OCI-LY7 (cell line): ENCODE data around the gene EPB41L1. TPM values are rescaled to one million over a fixed set of nuclear protein-coding genes. Genes with fewer than 3 reads are reported as not detected.

Source experiments
- BruUV-seq: library from RNA; stranded (reverse); fragments of 400-500 nt; replicated peaks from 2 replicates; lab custom pipeline; 2021; lab: Mats Ljungman, UMichigan
- CTCF ChIA-PET: fragments of 300-600 bp; sonication (Branson Sonifier 250); formaldehyde crosslinking; loops from one replicate; lab custom pipeline; 2022; ENCODE audit warnings: antibody characterized with exemption; ENCODE audit not compliant: unreplicated experiment; lab: Charles Lee
- POLR2A ChIA-PET: fragments of 300-600 bp; sonication (Branson Sonifier 250); formaldehyde crosslinking; loops from one replicate; lab custom pipeline; 2022; ENCODE audit warnings: antibody characterized with exemption; lab: Charles Lee
- DNase-seq: peaks from one replicate; pipeline ENCODE4 v3.0.0-alpha.2; 2015; ENCODE audit warnings: low spot score
- H2AFZ ChIP-seq: fragments of 200-600 bp; sonication (generic), shearing (Covaris generic); 2 replicates; pipeline ENCODE4 v1.6.1; 2014; ENCODE audit warnings: mild to moderate bottlenecking, antibody characterized with exemption, low read length, moderate library complexity
- H3K27ac ChIP-seq: fragments of 200-600 bp; sonication (generic); 2 replicates; pipeline ENCODE4 v1.5.1; 2014; ENCODE audit warnings: mixed run types, low read depth, mild to moderate bottlenecking, moderate library complexity, low read length, inconsistent platforms; ENCODE audit not compliant: poor library complexity, severe bottlenecking
- H3K36me3 ChIP-seq: fragments of 200-600 bp; sonication (generic); 2 replicates; pipeline ENCODE4 v1.6.1; 2014; ENCODE audit warnings: mild to moderate bottlenecking, antibody characterized with exemption, low read length, moderate library complexity, mixed read lengths; ENCODE audit not compliant: insufficient read depth
- H3K4me1 ChIP-seq: fragments of 200-600 bp; sonication (generic); 2 replicates; pipeline ENCODE4 v1.5.1; 2014; ENCODE audit warnings: mild to moderate bottlenecking, low read length; ENCODE audit not compliant: insufficient read depth, poor library complexity, severe bottlenecking
- H3K4me2 ChIP-seq: fragments of 200-600 bp; sonication (generic); 2 replicates; pipeline ENCODE4 v1.6.1; 2014; ENCODE audit warnings: mild to moderate bottlenecking, low read length
- H3K4me3 ChIP-seq: fragments of 200-600 bp; sonication (generic); 2 replicates; pipeline ENCODE4 v1.5.1; 2014; ENCODE audit warnings: mild to moderate bottlenecking, low read depth, low read length; ENCODE audit not compliant: poor library complexity, severe bottlenecking
- H3K79me2 ChIP-seq: fragments of 200-600 bp; sonication (generic); 2 replicates; pipeline ENCODE4 v1.6.1; 2016; ENCODE audit warnings: low read depth, mild to moderate bottlenecking, low read length, moderate library complexity, mixed read lengths; ENCODE audit not compliant: insufficient read depth
- H3K9me2 ChIP-seq: fragments of 200-600 bp; sonication (generic); 2 replicates; pipeline ENCODE4 v1.6.1; 2016; ENCODE audit warnings: mild to moderate bottlenecking, low read length, mixed read lengths; ENCODE audit not compliant: insufficient read depth
- H3K9me3 ChIP-seq: fragments of 200-600 bp; sonication (generic); 2 replicates; pipeline ENCODE4 v1.6.1; 2014; ENCODE audit warnings: mild to moderate bottlenecking, mixed run types, low read length, mixed read lengths
- H4K20me1 ChIP-seq: fragments of 200-600 bp; sonication (generic); 2 replicates; pipeline ENCODE4 v1.6.1; 2014; ENCODE audit warnings: mild to moderate bottlenecking, antibody characterized with exemption, low read length, moderate library complexity, mixed read lengths; ENCODE audit not compliant: insufficient read depth
- CTCF ChIP-seq: fragments of 200-600 bp; sonication (generic); conservative IDR thresholded peaks from 2 replicates; pipeline ENCODE4 v1.5.1; 2014; ENCODE audit warnings: mild to moderate bottlenecking, antibody characterized with exemption, low read length, moderate library complexity, mixed read lengths
- EZH2phosphoT487 ChIP-seq: fragments of 200-600 bp; sonication (generic); IDR thresholded peaks from 2 replicates; pipeline ENCODE4 v1.6.1; 2018; ENCODE audit warnings: low read depth, borderline replicate concordance, mild to moderate bottlenecking, mixed run types, antibody characterized with exemption, low read length, moderate library complexity, mixed read lengths
- intact Hi-C: fragments of 100-400 bp; cut with micrococcal nuclease; formaldehyde crosslinking; loops from one replicate; pipeline ENCODE4 v1.10.0; 2022; ENCODE audit not compliant: unreplicated experiment
- total RNA-seq, 2 experiments: library from RNA; depleted of rRNA in 1 of 2; stranded (reverse); fragments of >200 nt in 1 of 2; shearing (Covaris generic) in 1 of 2; gene quantifications; 2 replicates each; pipeline ENCODE4 v1.2.3, GENCODE V29; 2014 to 2022

Gene EPB41L1
- total RNA-seq, 2 experiments from 2014 or later = 0.54 to 1.6 TPM

GRCh38 chr20:36237477-36237876, 82.9 kb downstream of the EPB41L1 start:
- TF ChIP-seq CTCF = no peak
- TF ChIP-seq EZH2phosphoT487 = no peak
- Histone ChIP-seq H3K4me2 (peak overlapping the region; percentile 93), H3K9me2 (no peaks in the 10 kb centered on the region), H3K9me3 (no peaks in the 10 kb centered on the region), H3K79me2 (peaks cover 42% of the 10 kb centered on the region), H3K4me3 (peak overlapping the region; percentile 85), H4K20me1 (no peaks in the 10 kb centered on the region), H3K4me1 (peaks cover 16% of the 10 kb centered on the region), H2AFZ (no peak overlapping the region), H3K27ac (no peak overlapping the region), H3K36me3 (peaks cover 44% of the 10 kb centered on the region)
- intact Hi-C loops = no loop called here
- BruUV-seq = no TSS peak
- ChIA-PET CTCF (no interaction called here), POLR2A (no interaction called here)
- DNase-seq = no peak

GRCh38 chr20:36238153-36238552, 83.6 kb downstream of the EPB41L1 start:
- Histone ChIP-seq H4K20me1 (no peaks in the 10 kb centered on the region), H3K36me3 (peaks cover 51% of the 10 kb centered on the region), H3K4me3 (no peak overlapping the region), H3K4me2 (peak overlapping the region; percentile 9; the same call in 1 of the 2 replicates), H2AFZ (no peak overlapping the region), H3K4me1 (peaks cover 16% of the 10 kb centered on the region), H3K79me2 (peaks cover 47% of the 10 kb centered on the region), H3K9me2 (no peaks in the 10 kb centered on the region), H3K9me3 (no peaks in the 10 kb centered on the region), H3K27ac (no peak overlapping the region)
- DNase-seq = no peak
- no TSS peak for BruUV-seq
- CTCF ChIA-PET = no interaction called here
- TF ChIP-seq EZH2phosphoT487 = no peak
- no peak for TF ChIP-seq CTCF
- intact Hi-C loops = no loop called here
- POLR2A ChIA-PET = no interaction called here

- Histone ChIP-seq H3K4me3 (no peak overlapping the region), H3K27ac (no peak overlapping the region), H3K36me3 (peaks cover 57% of the 10 kb centered on the region), H3K9me2 (no peaks in the 10 kb centered on the region), H3K79me2 (peaks cover 50% of the 10 kb centered on the region), H4K20me1 (no peaks in the 10 kb centered on the region), H2AFZ (no peak overlapping the region), H3K9me3 (no peaks in the 10 kb centered on the region), H3K4me1 (peaks cover 16% of the 10 kb centered on the region), H3K4me2 (no peak overlapping the region)
- TF ChIP-seq EZH2phosphoT487 = no peak
- TF ChIP-seq CTCF = no peak
- BruUV-seq = no TSS peak
- DNase-seq = no peak
- intact Hi-C loops = no loop called here
- POLR2A ChIA-PET = no interaction called here
- CTCF ChIA-PET = no interaction called here
These were observed 84.2 kb downstream of the EPB41L1 start for GRCh38 chr20:36238760-36239159.
